ENCODE measurements around the gene WSB1. TPM values are rescaled to one million over a fixed set of nuclear protein-coding genes. Genes with fewer than 3 reads are reported as not detected.

WSB1 gene
- total RNA-seq, 2 donors from 2014 or later, result 214 to 284 TPM

DNA sequence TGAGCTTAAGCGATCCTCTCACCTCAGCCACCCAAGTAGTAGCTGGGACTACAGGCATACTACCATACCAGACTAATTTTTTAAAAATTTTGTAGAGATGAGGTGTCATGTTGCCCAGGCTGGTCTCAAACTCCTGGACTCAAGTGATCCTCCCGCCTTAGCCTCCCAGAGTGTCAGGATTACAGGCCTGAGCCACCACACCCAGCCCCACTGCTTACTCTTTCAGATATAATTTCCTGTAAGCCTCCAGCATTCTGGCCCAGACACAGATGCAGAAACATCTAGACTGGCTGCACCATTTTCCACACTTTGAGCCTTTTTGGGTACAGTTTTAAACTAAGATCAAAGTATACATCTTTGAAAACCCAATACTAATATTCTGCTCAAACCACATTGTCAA lies 8.4 kb upstream of the WSB1 start:
- Histone ChIP-seq H3K4me3 (no peak overlapping the region), H3K36me3 (no peaks in the 10 kb centered on the region), H3K4me1 (ENCODE audit: control insufficient read depth in 1 of 2, low read depth in 2 of 2) (no peaks in the 10 kb centered on the region), H3K9me3 (no peaks in the 10 kb centered on the region), H3K27me3 (replicated peaks; ENCODE audit: insufficient read depth) (no peaks in the 10 kb centered on the region), H3K27ac (no peak overlapping the region)
- ATAC-seq (ENCODE audit: insufficient number of reproducible peaks, low FRiP score, low read depth), result no peak
- TF ChIP-seq, protein P1, sequence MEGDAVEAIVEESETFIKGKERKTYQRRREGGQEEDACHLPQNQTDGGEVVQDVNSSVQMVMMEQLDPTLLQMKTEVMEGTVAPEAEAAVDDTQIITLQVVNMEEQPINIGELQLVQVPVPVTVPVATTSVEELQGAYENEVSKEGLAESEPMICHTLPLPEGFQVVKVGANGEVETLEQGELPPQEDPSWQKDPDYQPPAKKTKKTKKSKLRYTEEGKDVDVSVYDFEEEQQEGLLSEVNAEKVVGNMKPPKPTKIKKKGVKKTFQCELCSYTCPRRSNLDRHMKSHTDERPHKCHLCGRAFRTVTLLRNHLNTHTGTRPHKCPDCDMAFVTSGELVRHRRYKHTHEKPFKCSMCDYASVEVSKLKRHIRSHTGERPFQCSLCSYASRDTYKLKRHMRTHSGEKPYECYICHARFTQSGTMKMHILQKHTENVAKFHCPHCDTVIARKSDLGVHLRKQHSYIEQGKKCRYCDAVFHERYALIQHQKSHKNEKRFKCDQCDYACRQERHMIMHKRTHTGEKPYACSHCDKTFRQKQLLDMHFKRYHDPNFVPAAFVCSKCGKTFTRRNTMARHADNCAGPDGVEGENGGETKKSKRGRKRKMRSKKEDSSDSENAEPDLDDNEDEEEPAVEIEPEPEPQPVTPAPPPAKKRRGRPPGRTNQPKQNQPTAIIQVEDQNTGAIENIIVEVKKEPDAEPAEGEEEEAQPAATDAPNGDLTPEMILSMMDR (IDR thresholded peaks at IDR 0.05), result no peak
- DNase-seq (ENCODE audit: low spot score), result no peak

DNA sequence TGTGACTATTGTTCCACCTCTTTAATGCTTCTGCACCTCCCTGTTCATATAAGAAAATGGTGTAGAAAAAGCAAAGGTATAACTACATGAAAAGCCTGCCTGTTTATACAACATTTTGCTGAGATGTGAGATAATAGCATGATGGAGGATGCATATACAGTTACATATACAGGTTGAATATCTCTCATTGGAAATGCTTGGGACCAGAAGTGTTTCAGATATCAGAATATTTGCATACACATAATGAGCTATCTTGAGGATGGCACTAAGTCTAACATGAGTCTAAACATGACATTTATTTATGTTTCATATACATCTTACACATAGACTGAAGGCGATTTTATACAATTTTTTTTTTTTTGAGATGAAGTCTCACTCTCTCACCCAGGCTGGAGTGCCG lies 5.7 kb upstream of the WSB1 start:
- DNase-seq (ENCODE audit: low spot score) (no peak), ATAC-seq (ENCODE audit: insufficient number of reproducible peaks, low FRiP score, low read depth) (no peak)
- Histone ChIP-seq H3K27me3 (replicated peaks; ENCODE audit: insufficient read depth) (no peaks in the 10 kb centered on the region), H3K27ac (no peak overlapping the region), H3K36me3 (no peaks in the 10 kb centered on the region), H3K4me1 (ENCODE audit: control insufficient read depth in 1 of 2, low read depth in 2 of 2) (peaks cover under 1% of the 10 kb centered on the region in 2 donors), H3K4me3 (no peak overlapping the region), H3K9me3 (no peaks in the 10 kb centered on the region)
- TF ChIP-seq, protein P1 (IDR thresholded peaks at IDR 0.05), result no peak

DNA sequence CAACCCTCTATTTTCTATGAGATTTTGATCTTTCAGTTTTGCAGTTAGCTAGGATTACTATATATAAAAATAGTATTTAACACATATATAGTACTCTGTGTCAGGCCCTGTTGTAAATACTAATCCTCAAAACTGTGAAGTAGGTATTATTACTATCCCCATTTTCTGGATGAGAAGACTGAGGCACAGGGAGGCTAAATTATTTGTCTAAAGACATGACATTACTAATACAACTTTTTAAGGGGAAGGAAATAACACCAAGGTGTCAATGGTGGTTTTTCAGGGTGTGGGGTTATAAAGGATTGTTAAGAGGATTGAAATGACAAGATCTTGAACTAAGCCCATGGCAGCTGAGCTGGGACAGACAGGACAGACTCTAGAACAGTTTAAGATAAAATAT lies 4.1 kb upstream of the WSB1 start:
- DNase-seq (ENCODE audit: low spot score) (no peak), ATAC-seq (ENCODE audit: insufficient number of reproducible peaks, low FRiP score, low read depth) (no peak)
- Histone ChIP-seq H3K36me3 (no peaks in the 10 kb centered on the region), H3K4me1 (ENCODE audit: control insufficient read depth in 1 of 2, low read depth in 2 of 2) (peaks cover 5 to 6% of the 10 kb centered on the region in 2 donors), H3K27ac (no peak overlapping the region), H3K9me3 (no peaks in the 10 kb centered on the region), H3K4me3 (no peak overlapping the region), H3K27me3 (replicated peaks; ENCODE audit: insufficient read depth) (no peaks in the 10 kb centered on the region)
- TF ChIP-seq, protein P1 (IDR thresholded peaks at IDR 0.05), result no peak

DNA sequence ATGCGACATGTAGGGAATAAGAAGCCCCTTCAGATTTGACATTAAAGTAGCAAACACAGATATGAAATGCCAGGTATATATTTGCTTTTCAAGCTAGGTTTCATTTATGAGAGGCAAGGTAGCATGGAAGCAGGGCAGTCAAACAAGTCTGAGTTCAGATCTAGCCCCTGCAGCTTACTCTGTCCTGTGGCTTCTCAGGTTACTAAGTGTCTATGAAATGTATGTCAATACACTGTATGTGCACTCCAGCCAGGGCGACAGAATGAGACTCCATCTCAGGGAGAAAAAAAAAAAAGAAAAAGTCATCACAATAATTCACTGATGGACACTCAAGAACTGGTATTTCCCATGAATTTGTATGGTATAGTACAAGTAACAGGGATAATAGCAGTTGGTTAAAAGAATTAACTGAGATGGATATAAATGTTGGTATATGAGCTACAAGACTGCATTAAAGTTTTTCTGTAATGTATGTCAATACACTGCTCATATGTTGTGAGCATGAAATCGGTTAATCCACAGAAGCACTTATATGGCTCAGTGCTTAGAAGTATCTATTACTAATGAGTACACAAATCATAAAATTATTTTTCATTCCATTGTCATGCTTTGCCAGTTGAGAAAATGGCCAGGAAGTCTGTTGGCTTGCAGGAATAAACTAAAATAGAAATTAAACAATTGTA lies 2.9 kb upstream of the WSB1 start:
- ATAC-seq (ENCODE audit: insufficient number of reproducible peaks, low FRiP score, low read depth) (no peak), DNase-seq (ENCODE audit: low spot score) (no peak)
- Histone ChIP-seq H3K27me3 (replicated peaks; ENCODE audit: insufficient read depth) (no peaks in the 10 kb centered on the region), H3K9me3 (no peaks in the 10 kb centered on the region), H3K4me1 (ENCODE audit: control insufficient read depth in 1 of 2, low read depth in 2 of 2) (peaks cover 5 to 6% of the 10 kb centered on the region in 2 donors), H3K4me3 (no peak overlapping the region), H3K36me3 (no peaks in the 10 kb centered on the region), H3K27ac (no peak overlapping the region)
- TF ChIP-seq, protein P1 (IDR thresholded peaks at IDR 0.05), result no peak

DNA sequence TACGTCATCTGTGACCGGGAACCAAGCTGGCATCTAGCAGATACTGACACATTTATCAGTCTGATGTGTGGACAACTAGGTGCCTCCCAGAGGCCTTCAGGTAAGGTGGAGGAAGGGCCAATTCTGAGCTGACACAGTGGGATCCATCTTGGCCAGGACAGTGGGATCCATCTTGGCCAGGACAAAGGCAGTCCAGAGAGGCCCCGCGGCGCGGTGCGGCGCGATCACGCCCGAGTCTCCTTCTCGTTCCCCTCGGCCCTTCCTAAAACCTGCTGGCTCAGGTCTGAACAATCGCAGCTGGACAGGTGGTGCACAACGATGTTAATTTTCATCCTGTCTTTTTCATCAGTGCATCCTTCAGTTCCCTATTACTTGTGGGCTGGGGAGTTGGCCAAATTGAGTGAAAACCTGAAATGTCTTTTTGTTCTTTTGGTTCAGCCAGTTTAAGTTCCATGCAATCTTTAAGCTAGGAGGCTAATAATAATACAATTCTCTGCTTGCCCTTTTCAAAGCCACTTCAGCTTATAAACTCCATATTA lies 486 bp upstream of the WSB1 start:
- ATAC-seq (ENCODE audit: insufficient number of reproducible peaks, low FRiP score, low read depth), result no peak
- Histone ChIP-seq H3K9me3 (no peaks in the 10 kb centered on the region), H3K36me3 (no peaks in the 10 kb centered on the region), H3K4me3 (peak overlapping the region; percentile 98), H3K4me1 (ENCODE audit: control insufficient read depth in 1 of 2, low read depth in 2 of 2) (peaks cover 22 to 24% of the 10 kb centered on the region in 2 donors), H3K27ac (peak overlapping the region; percentile 99 to 100), H3K27me3 (replicated peaks; ENCODE audit: insufficient read depth) (no peaks in the 10 kb centered on the region)
- no peak for DNase-seq (ENCODE audit: low spot score)
- TF ChIP-seq, protein P1 (IDR thresholded peaks at IDR 0.05), result no peak
